GM12892 (cell line): Measurements from ENCODE around the gene ABCB10.
"Not testable (repeated sequence)": the region's sequence is repeated elsewhere in the genome, so short reads cannot be mapped to it uniquely, and the experiment has no call there.

Source experiments
- POLR2A ChIP-seq: IDR thresholded peaks from 2 replicates; pipeline ENCODE4 v1.6.1; 2011; ENCODE audit warnings: low read depth, low read length, control low read depth
- POLR2AphosphoS5 ChIP-seq: IDR thresholded peaks from 2 replicates; pipeline ENCODE4 v1.6.1; 2011; ENCODE audit warnings: low read depth, low read length, control low read depth
- TAF1 ChIP-seq: IDR thresholded peaks from 2 replicates; pipeline ENCODE4 v1.6.1; 2011; ENCODE audit warnings: low read depth, mild to moderate bottlenecking, control low read depth, low read length, borderline replicate concordance

- not testable (repeated sequence) for TF ChIP-seq TAF1, POLR2A, POLR2AphosphoS5
Observed at GRCh38 chr1:229559336-229559801, 862 bp upstream of the ABCB10 start.
